Smooth muscle cell of the pulmonary artery (primary cell): ENCODE data around the gene COG3. TPM values are rescaled to one million over a fixed set of nuclear protein-coding genes. Genes with fewer than 3 reads are reported as not detected.

Experiments
- total RNA-seq: library from RNA; depleted of rRNA; stranded (reverse); fragments of >200 nt; gene quantifications from 2 replicates; pipeline ENCODE4 v1.2.3, GENCODE V29; 2014

Gene COG3
- total RNA-seq, result 39.8 and 42.9 TPM in 2 replicates

GRCh38 chr13:45464687-45465453, at the start of gene COG3:
Gene COG3, plus strand, starts transcription at chr13:45464939. Its CDS starts 98 bp downstream, at chr13:45465037.

GRCh38 chr13:45417790-45418534, 46.8 kb upstream of the COG3 start, which contains the start of gene SLC25A30:
Gene SLC25A30, minus strand, starts transcription at chr13:45418373. Its CDS starts 6,948 bp downstream, at chr13:45411425.

Other genes with a start within 250 kb of the COG3 start
- gene TPT1, start 123.8 kb upstream of the COG3 start, total RNA-seq, result 2,376 and 3,595 TPM in 2 replicates
- gene SLC25A30, start 46.6 kb upstream of the COG3 start, total RNA-seq, result 24.2 and 27.4 TPM in 2 replicates
- gene ERICH6B, start 150.8 kb downstream of the COG3 start, total RNA-seq, result not detected in 2 replicates
- not detected in 2 replicates for gene CBY2, start 237.4 kb downstream of the COG3 start, total RNA-seq